Activated naive CD8-positive, alpha-beta T cell treated with anti-CD3 and anti-CD28 coated beads, Interleukin-2, amount 10 ng/mL, durations not matched to agents 7 days and 5 days (primary cell): ENCODE data around the gene RBP3. TPM values are rescaled to one million over a fixed set of nuclear protein-coding genes. Genes with fewer than 3 reads are reported as not detected.
"Not testable (repeated sequence)": the region's sequence is repeated elsewhere in the genome, so short reads cannot be mapped to it uniquely, and the experiment has no call there.

Experiments
- ATAC-seq: fragments of 150-1000 bp; cut with Tn5 transposase; one replicate; pipeline ENCODE4 v1.10.0; 2021; ENCODE audit warnings: low read depth, moderate library complexity
- POLR2A ChIA-PET: fragments of 350-600 bp; sonication (Branson Sonifier 250); formaldehyde crosslinking; loops from one replicate; lab custom pipeline; 2021; ENCODE audit warnings: antibody characterized with exemption; lab: Charles Lee
- DNase-seq: peaks from one replicate; pipeline ENCODE4 v3.0.0; 2021
- H3K27ac Mint-ChIP-seq: one replicate; pipeline ENCODE4 v1.8.0; 2022; ENCODE audit warnings: mild to moderate bottlenecking, mixed read lengths
- H3K27me3 Mint-ChIP-seq: one replicate; pipeline ENCODE4 v1.8.0; 2022; ENCODE audit warnings: mild to moderate bottlenecking, moderate library complexity, mixed read lengths
- H3K36me3 Mint-ChIP-seq: one replicate; pipeline ENCODE4 v1.8.0; 2021; ENCODE audit warnings: mild to moderate bottlenecking, mixed read lengths
- H3K4me1 Mint-ChIP-seq: one replicate; pipeline ENCODE4 v1.8.0; 2021; ENCODE audit warnings: mixed read lengths
- H3K4me3 Mint-ChIP-seq: one replicate; pipeline ENCODE4 v1.8.0; 2022; ENCODE audit warnings: mild to moderate bottlenecking, moderate library complexity, mixed read lengths
- H3K9me3 Mint-ChIP-seq: one replicate; pipeline ENCODE4 v1.8.0; 2021; ENCODE audit warnings: mixed read lengths
- total RNA-seq, 2 experiments: library from RNA; stranded (reverse); gene quantifications; one replicate each; pipeline ENCODE4 v1.2.3, GENCODE V29; 2021

The RBP3 gene
- total RNA-seq, 2 experiments from 2014 or later: not detected

DNA sequence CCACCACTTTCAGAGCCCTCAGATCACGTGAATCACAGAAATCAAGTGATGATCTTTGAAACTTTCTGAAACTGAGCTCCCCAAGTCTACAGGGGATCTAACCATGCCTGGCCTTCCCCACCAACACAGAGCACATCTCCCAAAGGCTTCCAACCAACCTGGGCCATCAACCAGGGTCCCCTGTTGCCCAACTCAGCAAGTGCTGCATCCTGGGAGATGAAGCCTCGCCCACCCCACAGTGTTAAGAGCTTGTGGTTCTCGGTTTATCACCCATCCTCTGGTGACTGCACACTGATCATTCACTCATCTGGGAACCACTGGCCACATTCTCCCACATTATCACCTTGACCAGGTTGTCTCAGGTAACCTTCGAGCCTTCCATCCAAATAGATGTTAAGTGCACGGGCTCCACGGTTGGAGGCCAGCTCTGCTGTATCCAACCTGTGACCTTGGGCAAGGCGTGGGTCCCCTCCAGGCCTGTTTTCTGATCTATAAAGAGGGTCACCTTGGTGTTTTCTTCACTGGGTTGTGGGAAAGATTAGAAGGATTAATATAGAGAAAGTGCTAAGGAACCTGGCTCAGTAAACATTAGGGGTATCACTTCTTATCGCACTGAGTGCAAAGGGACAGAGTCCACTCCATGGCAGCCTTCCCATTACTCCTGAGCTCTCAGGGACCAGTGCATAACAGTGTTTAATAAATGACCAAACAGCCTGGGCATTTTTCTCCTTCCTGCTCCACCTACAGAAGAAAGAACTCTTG lies 32.4 kb downstream of the RBP3 start:
- Mint-ChIP-seq H3K4me3 (no peak overlapping the region), H3K4me1 (peaks cover 18% of the 10 kb centered on the region), H3K9me3 (peaks cover 1% of the 10 kb centered on the region), H3K27ac (no peak overlapping the region), H3K27me3 (peaks cover 64% of the 10 kb centered on the region), H3K36me3 (no peaks in the 10 kb centered on the region)
- DNase-seq: no peak
- no peak for ATAC-seq
- POLR2A ChIA-PET: interaction anchor here (0.8 to 2.2 kb wide), 3 partner anchors 1096 to 1274 kb away, joined by 3 to 8 read pairs (median 5); no protein-coding TSS in a partner anchor

DNA sequence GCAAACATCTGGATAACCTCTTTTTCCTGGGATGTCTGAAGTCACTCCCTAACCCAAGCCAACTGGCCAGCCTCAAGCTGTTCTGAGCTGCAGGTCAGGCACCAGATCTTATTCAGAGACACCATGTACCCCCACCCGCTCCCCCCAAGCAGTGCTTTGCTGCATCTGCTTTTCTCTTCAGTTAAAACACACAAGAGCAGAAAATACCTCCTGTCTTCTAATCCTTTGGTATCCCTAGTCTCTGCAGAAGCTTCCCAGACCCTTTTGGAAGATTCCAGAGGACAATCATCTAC lies 32.9 kb downstream of the RBP3 start:
- peaks cover 18% of the 10 kb centered on the region for H3K4me1 Mint-ChIP-seq
- H3K27ac Mint-ChIP-seq: no peak overlapping the region
- DNase-seq (no peak), ATAC-seq (no peak)
- H3K36me3 Mint-ChIP-seq: no peaks in the 10 kb centered on the region
- H3K27me3 Mint-ChIP-seq: peaks cover 65% of the 10 kb centered on the region
- H3K9me3 Mint-ChIP-seq: peaks cover 1% of the 10 kb centered on the region
- POLR2A ChIA-PET: interaction anchor here (1.5 to 2.2 kb wide), 2 partner anchors 1097 to 1112 kb away, joined by 5 to 8 read pairs; no protein-coding TSS in a partner anchor
- H3K4me3 Mint-ChIP-seq: no peak overlapping the region

DNA sequence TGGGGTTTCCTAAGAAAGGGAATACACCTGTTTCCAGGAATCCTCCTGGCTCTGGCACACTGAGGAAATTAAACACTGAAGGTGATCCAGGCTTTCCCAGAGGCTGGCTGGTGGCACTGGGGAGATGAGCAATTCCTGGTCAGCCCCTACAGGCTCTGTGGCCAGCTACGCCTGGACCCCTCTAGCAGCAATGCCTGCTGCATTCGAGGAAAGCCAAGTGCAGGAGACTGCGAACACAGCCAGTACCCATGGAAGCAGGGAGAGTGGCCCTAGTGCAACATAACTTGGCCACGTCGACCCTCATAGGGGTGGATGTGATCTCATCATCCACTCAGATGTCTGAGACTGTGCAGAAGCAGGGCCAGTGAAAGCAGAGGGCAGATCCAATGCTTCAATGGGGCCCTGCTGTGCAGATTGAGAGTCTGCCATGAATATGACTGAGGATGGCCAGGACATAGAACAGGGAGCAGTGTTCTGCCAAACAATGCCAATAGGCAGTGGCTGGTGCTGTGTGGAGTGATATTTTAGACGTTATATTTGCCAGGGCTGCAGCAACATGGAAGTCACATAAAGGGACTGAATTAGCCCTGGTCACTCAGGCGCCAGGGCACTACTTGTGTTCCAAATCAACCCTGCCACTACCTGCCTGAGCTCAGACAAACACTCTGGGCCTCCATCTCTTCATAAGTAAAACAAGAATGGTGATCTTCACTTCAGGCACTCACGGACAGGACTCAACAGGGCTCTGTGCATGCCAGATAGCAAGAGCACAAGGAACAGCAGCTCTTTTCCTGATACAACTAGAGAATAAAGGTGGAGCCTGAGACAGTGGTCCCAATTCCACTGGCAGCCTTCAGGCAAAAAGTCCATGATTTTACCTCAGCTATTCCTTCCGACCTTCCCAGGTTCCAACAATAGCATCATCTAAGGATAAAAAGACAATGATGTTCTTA lies 33.5 kb downstream of the RBP3 start:
- Mint-ChIP-seq H3K36me3 (no peaks in the 10 kb centered on the region), H3K9me3 (peaks cover 1% of the 10 kb centered on the region), H3K4me3 (no peak overlapping the region), H3K27me3 (peaks cover 61% of the 10 kb centered on the region), H3K4me1 (peaks cover 18% of the 10 kb centered on the region), H3K27ac (no peak overlapping the region)
- POLR2A ChIA-PET: interaction anchor here (0.7 kb wide), 1 partner anchor 1097 kb away, joined by 3 read pairs; no protein-coding TSS in a partner anchor
- ATAC-seq (no peak), DNase-seq (no peak)

DNA sequence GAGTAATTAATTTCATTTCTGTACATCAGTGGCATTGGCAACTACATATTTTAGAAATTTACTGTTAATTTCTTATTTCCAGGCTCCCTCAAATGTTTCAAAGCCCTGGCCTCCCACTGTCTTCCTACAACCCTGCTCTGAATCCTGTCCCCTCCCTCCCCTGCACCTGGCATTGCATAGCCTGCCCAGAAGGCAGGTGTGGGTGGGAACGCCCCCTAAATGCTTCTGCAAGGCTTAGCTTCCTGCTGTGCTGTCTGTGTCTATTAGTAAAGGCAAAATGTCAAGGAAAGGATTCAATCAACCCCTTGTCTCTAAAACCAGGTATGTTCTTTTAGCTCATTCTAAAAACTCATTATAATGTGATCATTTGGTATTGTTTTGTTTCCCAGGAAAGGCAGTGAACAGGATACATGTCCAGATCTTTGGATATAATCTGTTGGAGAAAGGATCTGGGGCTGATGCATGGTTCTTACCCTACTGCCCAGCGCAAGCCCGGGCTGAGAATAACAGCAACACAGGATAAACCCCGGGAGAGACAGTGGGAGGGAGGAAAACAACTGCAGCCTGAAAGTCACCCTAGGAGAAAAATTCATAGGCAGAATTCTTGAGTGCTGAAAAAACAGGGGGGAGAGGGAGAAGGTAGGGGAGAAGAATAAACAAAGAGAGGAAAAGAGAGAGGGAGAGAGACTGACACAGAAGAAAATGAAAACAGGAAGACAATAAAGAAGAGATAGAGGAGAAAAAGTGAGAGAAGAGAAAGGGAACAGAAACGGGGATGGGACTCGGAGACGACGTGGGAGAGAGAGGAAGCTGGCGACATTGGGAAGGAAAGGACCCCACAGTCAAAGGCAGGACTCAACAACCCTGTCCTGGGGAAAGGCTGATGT lies 35.3 kb downstream of the RBP3 start:
- POLR2A ChIA-PET: no interaction called here
- H3K9me3 Mint-ChIP-seq: peaks cover 7% of the 10 kb centered on the region
- DNase-seq (no peak), ATAC-seq (no peak)
- peak overlapping the region; percentile 86 for H3K4me3 Mint-ChIP-seq
- H3K4me1 Mint-ChIP-seq: peaks cover 18% of the 10 kb centered on the region
- H3K27me3 Mint-ChIP-seq: peaks cover 52% of the 10 kb centered on the region
- no peak overlapping the region for H3K27ac Mint-ChIP-seq
- H3K36me3 Mint-ChIP-seq: peaks cover 2% of the 10 kb centered on the region

DNA sequence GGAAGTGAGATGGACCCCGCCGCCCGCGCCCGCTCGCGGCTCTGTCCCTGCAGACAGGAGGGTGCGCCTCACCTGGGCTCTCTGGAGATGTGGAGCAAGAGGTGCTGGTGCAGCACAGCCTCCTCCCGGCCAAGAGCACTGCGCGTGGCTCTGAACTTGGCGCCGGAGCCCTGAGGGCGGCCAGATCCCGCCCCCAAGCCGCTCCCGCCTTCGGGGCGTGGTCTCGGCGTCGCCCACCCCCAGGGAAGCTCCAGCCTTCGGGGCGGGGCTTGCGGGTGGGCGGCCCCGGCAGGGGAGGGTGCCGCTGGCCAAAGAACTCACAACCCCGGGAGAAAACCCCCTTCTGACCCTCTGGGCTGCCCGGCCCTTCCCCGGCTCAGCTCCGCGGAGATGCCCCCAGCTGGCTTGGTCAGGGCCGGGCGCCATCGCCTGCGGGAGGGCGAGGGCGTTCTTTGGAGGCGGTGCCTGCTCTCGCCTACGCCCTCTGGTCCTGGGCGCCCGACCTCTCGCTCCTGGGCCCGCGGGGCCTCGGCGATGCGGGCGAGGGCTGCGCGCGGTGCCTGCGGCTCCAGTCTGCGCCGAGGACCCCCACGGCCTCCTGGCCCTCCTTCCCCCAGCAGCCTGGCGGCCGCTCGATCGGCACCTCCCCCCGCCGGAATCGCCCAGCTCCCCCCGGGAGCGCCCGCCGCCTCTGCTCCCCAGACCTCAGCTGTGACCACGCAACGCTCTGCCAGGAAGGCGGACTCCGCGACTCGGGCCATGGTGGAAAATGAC lies 36.2 kb downstream of the RBP3 start, which contains the start of gene ZNF488:
Gene ZNF488, minus strand, starts transcription at position 146 of the 774 bp plus-strand sequence. CDS start 15,464 bp downstream, outside the sequence.
- H3K4me3 Mint-ChIP-seq: peak within 1 kb of the TSS; percentile 89

DNA sequence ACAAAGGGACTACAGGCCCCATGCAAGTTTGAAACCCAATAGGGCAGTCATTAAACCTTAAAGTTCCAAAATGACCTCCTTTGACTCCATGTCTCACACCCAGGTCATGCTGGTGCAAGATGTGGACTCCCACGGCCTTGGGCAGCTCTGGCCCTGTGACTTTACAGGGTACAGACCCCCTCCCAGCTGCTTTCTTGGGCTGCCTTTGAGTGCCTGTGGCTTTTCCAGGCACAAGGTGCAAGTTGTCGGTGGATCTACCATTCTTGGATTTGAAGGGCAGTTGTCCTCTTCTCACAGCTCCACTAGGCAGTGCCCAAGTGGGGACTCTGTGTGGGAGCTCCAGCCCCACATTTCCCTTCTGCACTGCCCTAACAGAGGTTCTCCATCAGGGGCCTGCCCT lies 37.9 kb downstream of the RBP3 start:
- H3K36me3 Mint-ChIP-seq, DNase-seq, H3K4me1 Mint-ChIP-seq, H3K9me3 Mint-ChIP-seq, H3K4me3 Mint-ChIP-seq, ATAC-seq, POLR2A ChIA-PET, H3K27ac Mint-ChIP-seq: not testable (repeated sequence)
- peaks cover 58% of the 10 kb centered on the region for H3K27me3 Mint-ChIP-seq

More for the DNA sequence above, 36.2 kb downstream of the RBP3 start, which contains the start of gene ZNF488:
- Mint-ChIP-seq H3K36me3 (peaks cover 2% of the 10 kb centered on the region), H3K27me3 (peaks cover 53% of the 10 kb centered on the region), H3K4me1 (peaks cover 18% of the 10 kb centered on the region), H3K27ac (no peak within 1 kb of the TSS), H3K9me3 (peaks cover 7% of the 10 kb centered on the region)
- POLR2A ChIA-PET: no interaction called here
- DNase-seq: peak; percentile 88
- peak; percentile 93 for ATAC-seq

DNA sequence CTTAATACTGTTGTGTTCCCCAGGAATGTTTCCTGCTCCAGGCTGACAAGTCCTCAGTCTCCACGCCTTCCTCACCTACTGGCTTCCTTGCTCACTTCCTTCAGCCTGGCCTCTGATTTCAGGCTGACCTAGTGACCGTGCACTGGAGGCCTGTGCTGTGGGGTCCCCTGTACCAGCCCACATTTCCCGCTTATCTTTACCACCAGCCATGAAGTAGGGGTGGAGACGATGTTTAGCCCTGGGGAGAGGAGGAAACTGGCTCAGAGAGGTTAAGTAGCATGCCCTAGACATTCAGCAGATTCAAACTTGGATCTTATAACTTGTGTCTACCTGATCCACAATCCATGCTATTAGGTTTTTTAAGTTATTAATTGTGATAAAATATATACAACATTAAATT lies 40.7 kb downstream of the RBP3 start:
- no peak for ATAC-seq
- H3K36me3 Mint-ChIP-seq: peaks cover 2% of the 10 kb centered on the region
- DNase-seq: no peak
- no peak overlapping the region for H3K27ac Mint-ChIP-seq
- POLR2A ChIA-PET: no interaction called here
- peaks cover 4% of the 10 kb centered on the region for H3K4me1 Mint-ChIP-seq
- H3K9me3 Mint-ChIP-seq: peaks cover 7% of the 10 kb centered on the region
- H3K4me3 Mint-ChIP-seq: no peak overlapping the region
- H3K27me3 Mint-ChIP-seq: peaks cover 53% of the 10 kb centered on the region

DNA sequence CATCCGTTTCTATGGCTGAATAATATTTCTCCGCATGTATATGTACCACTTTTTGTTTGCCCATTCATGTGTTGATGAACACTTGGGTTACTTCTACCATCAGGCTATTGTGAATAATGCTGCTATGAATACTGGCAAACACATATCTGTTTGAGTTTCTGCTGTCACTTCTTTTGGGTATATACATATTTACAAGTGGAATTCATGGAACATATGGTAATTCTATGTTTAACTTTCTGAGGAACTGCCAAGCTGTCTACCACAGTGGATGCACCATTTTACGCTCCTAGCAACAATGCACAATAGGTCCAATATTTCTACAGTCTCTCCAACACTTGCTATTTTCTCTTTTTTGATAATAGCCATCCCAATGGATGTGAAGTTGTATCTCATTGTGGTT lies 41.5 kb downstream of the RBP3 start:
- Mint-ChIP-seq H3K4me3 (no peak overlapping the region), H3K27ac (no peak overlapping the region), H3K27me3 (peaks cover 59% of the 10 kb centered on the region)

DNA sequence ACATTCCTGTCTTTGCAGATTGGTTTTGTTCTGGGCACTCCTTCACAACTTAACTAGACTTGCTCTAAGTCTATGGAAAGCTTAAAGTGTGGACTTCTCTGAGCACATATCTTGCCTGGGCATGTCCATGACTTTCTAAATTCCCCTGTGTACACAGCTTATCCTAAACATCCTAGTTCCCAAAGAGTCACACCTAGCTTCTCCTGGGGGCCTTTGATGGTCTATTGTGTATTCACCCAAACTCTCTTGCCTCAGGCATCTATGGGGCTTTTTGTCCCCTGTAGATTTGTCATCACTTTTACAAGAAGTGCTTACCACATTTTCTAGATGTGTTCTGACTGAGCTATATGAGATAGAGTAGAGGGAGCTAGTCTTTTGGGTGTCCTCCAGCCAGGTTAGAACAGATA lies 48.2 kb downstream of the RBP3 start:
- Mint-ChIP-seq H3K27me3 (peaks cover 57% of the 10 kb centered on the region), H3K36me3 (no peaks in the 10 kb centered on the region)
- ATAC-seq: no peak

More for the DNA sequence above, 41.5 kb downstream of the RBP3 start:
- ATAC-seq: no peak
- H3K36me3 Mint-ChIP-seq: peaks cover 2% of the 10 kb centered on the region
- peaks cover 4% of the 10 kb centered on the region for H3K4me1 Mint-ChIP-seq
- peaks cover 7% of the 10 kb centered on the region for H3K9me3 Mint-ChIP-seq
- DNase-seq: no peak
- POLR2A ChIA-PET: no interaction called here

DNA sequence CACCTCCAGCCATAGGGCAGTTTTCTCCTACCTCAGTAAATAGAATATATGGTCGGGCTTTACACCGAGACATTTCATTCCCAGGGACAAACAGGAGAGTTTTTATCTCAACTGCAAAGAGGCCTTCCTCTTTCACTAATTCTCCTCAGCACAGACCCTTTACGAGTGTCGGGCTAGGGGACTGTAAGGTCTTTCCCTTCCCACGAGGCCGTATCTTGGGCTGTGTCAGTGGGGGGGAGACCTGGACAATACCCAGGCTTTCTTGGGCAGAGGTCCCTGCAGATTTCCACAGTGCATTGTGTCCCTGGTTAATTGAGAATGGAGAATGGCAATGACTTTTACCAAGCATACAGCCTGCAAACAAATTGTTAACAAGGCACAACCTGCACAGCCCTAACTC lies 49.1 kb downstream of the RBP3 start:
- no peaks in the 10 kb centered on the region for H3K9me3 Mint-ChIP-seq
- no peaks in the 10 kb centered on the region for H3K36me3 Mint-ChIP-seq
- H3K4me1 Mint-ChIP-seq: no peaks in the 10 kb centered on the region
- DNase-seq: no peak
- POLR2A ChIA-PET: no interaction called here
- H3K27ac Mint-ChIP-seq: no peak overlapping the region
- no peak for ATAC-seq
- H3K27me3 Mint-ChIP-seq: peaks cover 54% of the 10 kb centered on the region
- no peak overlapping the region for H3K4me3 Mint-ChIP-seq

More for the DNA sequence above, 48.2 kb downstream of the RBP3 start:
- H3K4me3 Mint-ChIP-seq: no peak overlapping the region
- H3K4me1 Mint-ChIP-seq: no peaks in the 10 kb centered on the region
- H3K27ac Mint-ChIP-seq: no peak overlapping the region
- DNase-seq: no peak
- no peaks in the 10 kb centered on the region for H3K9me3 Mint-ChIP-seq
- POLR2A ChIA-PET: no interaction called here

DNA sequence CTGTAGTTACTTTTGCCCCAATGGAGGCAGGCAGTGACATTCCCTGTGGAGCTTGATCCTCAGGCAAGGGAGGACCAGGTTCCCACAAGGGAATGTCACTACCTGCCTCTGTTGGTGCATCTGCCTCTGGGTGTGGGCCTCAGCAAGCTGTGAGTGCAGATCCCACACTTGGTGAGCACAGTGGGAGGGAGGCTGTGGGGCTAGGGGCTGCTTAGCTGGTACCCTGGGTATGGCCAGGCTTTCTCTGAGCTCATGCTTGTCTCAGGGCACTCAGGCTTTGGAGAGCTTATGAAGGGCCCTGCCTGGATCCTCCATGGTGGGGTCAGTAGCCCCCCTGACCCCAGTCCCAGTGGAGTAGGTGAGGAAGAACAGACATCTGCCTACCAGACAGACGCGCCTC lies 52.1 kb downstream of the RBP3 start:
- no peaks in the 10 kb centered on the region for H3K9me3 Mint-ChIP-seq
- no peaks in the 10 kb centered on the region for H3K36me3 Mint-ChIP-seq
- POLR2A ChIA-PET: no interaction called here
- no peak overlapping the region for H3K27ac Mint-ChIP-seq
- no peak overlapping the region for H3K4me3 Mint-ChIP-seq
- H3K4me1 Mint-ChIP-seq: no peaks in the 10 kb centered on the region
- no peak for ATAC-seq
- DNase-seq: no peak
- peaks cover 30% of the 10 kb centered on the region for H3K27me3 Mint-ChIP-seq

DNA sequence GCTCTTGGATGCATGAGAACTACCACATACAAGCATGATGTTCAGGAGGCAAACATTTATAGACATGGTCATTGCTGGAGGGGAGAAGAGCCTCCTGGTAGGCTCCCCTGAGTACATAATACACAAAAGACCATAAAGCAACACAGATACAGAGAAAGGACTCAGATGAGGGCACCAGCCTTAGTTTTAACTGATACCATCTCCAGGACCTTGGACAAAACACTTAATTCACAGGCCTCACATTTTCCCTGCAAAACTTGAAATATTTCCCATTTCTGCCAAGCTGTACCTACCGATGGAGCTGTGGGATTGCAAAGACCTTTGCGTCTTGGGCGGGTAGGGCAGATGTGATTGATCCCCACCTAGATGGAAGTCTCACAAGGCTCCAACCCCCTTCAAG lies 52.6 kb downstream of the RBP3 start:
- POLR2A ChIA-PET: no interaction called here
- peaks cover 24% of the 10 kb centered on the region for H3K27me3 Mint-ChIP-seq
- no peaks in the 10 kb centered on the region for H3K36me3 Mint-ChIP-seq
- no peak overlapping the region for H3K4me3 Mint-ChIP-seq
- H3K4me1 Mint-ChIP-seq: no peaks in the 10 kb centered on the region
- ATAC-seq: no peak
- no peak overlapping the region for H3K27ac Mint-ChIP-seq
- DNase-seq: no peak
- no peaks in the 10 kb centered on the region for H3K9me3 Mint-ChIP-seq
